Activated naive CD4-positive, alpha-beta T cell treated with anti-CD3 and anti-CD28 coated beads, Interleukin-2, amount 50 U/mL, for 72 hours (primary cell): Measurements from ENCODE around the gene DPYD. TPM values are rescaled to one million over a fixed set of nuclear protein-coding genes. Genes with fewer than 3 reads are reported as not detected.

Source experiments
- ATAC-seq, 2 donors: fragments of 150-1000 bp; cut with Tn5 transposase; 2 replicates each; pipeline ENCODE4 v1.10.0; 2021; ENCODE audit warnings: mild to moderate bottlenecking in 2 of 2, moderate library complexity in 2 of 2
- DNase-seq, 2 donors: peaks; one replicate each; pipeline ENCODE4 v3.0.0; 2021 to 2022; ENCODE audit warnings: low spot score in 2 of 2
- H3K27ac Mint-ChIP-seq, 2 donors: one replicate each; pipeline ENCODE4 v1.8.0; 2022; ENCODE audit warnings: mild to moderate bottlenecking in 2 of 2, mixed read lengths in 2 of 2
- H3K36me3 Mint-ChIP-seq, 2 donors: one replicate each; pipeline ENCODE4 v1.8.0; 2022; ENCODE audit warnings: mixed read lengths in 2 of 2
- H3K9me3 Mint-ChIP-seq, 2 donors: one replicate each; pipeline ENCODE4 v1.8.0; 2022; ENCODE audit warnings: mixed read lengths in 2 of 2
- total RNA-seq, 2 donors: library from RNA; stranded (reverse); gene quantifications; one replicate each; pipeline ENCODE4 v1.2.3, GENCODE V29; 2022

The DPYD gene
- total RNA-seq, 2 donors from 2014 or later: 10.7 to 11.7 TPM

GRCh38 chr1:97164276-97164639 is 756.6 kb downstream of the DPYD start:
- Mint-ChIP-seq H3K36me3 (peaks cover 0 to 25% of the 10 kb centered on the region in 2 donors), H3K9me3 (peaks cover 7% of the 10 kb centered on the region in 2 donors), H3K27ac (no peak overlapping the region)
- no peak for DNase-seq
- no peak for ATAC-seq

DNA sequence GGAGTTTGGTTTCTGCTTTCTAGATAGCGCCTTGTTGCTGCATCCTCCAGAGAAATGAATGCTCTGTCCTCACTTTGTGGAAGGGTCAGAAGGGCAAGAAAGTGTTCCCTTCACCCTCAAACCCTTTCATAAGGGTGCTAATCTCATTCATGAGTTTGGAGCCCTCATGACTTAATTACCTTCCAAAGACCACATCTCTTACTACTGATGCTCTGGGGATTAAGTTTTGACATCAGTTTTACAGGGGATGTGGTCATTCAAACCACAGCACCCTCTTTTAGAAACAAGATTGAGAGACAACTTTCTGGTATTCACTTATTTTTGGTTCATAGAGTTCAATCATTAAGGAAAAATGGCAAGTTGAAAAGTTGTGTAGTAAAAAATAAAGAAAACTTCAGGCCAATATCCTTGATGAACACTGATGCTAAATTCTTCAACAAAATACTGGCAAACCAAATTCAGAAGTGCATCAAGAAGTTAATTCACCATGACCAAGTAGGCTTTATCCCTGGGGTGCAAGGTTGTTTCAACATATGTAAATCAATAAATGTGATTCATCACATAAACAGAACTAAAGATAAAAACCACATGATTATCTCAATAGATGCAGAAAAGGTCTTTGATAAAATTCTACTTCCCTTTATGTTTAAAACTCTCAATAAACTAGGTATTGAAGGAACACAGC is 757.1 kb downstream of the DPYD start:
- no peak for ATAC-seq
- Mint-ChIP-seq H3K27ac (no peak overlapping the region), H3K36me3 (peaks cover 5 to 25% of the 10 kb centered on the region in 2 donors), H3K9me3 (peaks cover 7% of the 10 kb centered on the region in 2 donors)
- DNase-seq: no peak

DNA sequence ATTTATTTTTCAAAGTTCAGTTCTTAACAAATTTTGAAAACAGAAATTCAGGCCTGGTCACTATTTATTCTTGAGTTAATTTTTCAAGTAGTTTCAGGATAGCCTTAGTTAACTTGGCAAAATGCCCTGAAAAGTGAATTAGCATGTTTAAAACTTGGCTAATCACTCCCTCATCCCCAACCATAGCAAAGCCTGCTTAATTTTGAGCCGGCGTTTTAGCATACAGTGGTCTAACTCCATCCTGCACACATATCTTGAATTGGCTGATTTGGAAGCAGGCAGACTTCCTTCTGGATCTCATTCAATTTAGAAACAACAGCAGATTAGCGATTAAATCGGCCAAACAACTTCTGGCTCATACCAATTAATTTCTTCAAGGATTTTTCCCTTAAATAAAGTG is 760.0 kb downstream of the DPYD start:
- H3K36me3 Mint-ChIP-seq: peaks cover 8 to 25% of the 10 kb centered on the region in 2 donors
- ATAC-seq (no peak), DNase-seq (no peak)
- no peak overlapping the region for H3K27ac Mint-ChIP-seq
- H3K9me3 Mint-ChIP-seq: peaks cover 7% of the 10 kb centered on the region in 2 donors

DNA sequence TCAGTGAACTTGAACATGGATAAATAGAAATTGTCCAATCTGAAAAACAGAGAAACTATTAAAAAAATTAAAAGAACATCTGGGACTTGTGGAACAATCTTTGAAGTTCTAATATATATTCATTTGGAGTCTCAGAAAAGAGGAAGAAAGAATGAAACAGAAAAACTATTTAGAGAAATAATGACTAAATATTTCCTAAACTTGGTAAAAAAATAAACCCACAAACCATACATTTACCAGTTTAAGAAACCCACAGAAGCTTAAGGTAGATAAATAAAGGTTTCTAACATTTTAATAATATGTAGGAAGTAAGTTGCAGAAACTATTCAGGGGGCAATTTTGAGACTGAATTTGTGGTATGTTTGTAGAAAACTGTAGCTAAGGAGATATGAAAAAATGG is 761.5 kb downstream of the DPYD start:
- Mint-ChIP-seq H3K27ac (no peak overlapping the region), H3K36me3 (peaks cover 8 to 21% of the 10 kb centered on the region in 2 donors), H3K9me3 (peaks cover 4 to 8% of the 10 kb centered on the region in 2 donors)
- ATAC-seq (no peak), DNase-seq (no peak)

GRCh38 chr1:97158691-97159096 is 762.1 kb downstream of the DPYD start:
- Mint-ChIP-seq H3K36me3 (peaks cover 8 to 14% of the 10 kb centered on the region in 2 donors), H3K27ac (no peak overlapping the region), H3K9me3 (peaks cover 3 to 4% of the 10 kb centered on the region in 2 donors)
- ATAC-seq (no peak), DNase-seq (no peak)

- DNase-seq (no peak), ATAC-seq (no peak)
- H3K27ac Mint-ChIP-seq: no peak overlapping the region
- peaks cover 8 to 14% of the 10 kb centered on the region in 2 donors for H3K36me3 Mint-ChIP-seq
- H3K9me3 Mint-ChIP-seq: peaks cover 0 to 4% of the 10 kb centered on the region in 2 donors
Observed at GRCh38 chr1:97157991-97158390, 762.8 kb downstream of the DPYD start.

GRCh38 chr1:97151651-97152050 is 769.2 kb downstream of the DPYD start:
- H3K36me3 Mint-ChIP-seq: peaks cover 0 to 22% of the 10 kb centered on the region in 2 donors
- H3K27ac Mint-ChIP-seq: no peak overlapping the region
- peaks cover 0 to 4% of the 10 kb centered on the region in 2 donors for H3K9me3 Mint-ChIP-seq
- no peak for DNase-seq
- ATAC-seq: no peak

- ATAC-seq (no peak), DNase-seq (no peak)
- no peaks in the 10 kb centered on the region for H3K9me3 Mint-ChIP-seq
- H3K27ac Mint-ChIP-seq: no peak overlapping the region
- peaks cover 0 to 8% of the 10 kb centered on the region in 2 donors for H3K36me3 Mint-ChIP-seq
Observed at GRCh38 chr1:97145321-97145956, 775.4 kb downstream of the DPYD start.

GRCh38 chr1:97144527-97144926 is 776.3 kb downstream of the DPYD start:
- H3K36me3 Mint-ChIP-seq: peaks cover 0 to 8% of the 10 kb centered on the region in 2 donors
- ATAC-seq (no peak), DNase-seq (no peak)
- H3K9me3 Mint-ChIP-seq: no peaks in the 10 kb centered on the region
- no peak overlapping the region for H3K27ac Mint-ChIP-seq

- Mint-ChIP-seq H3K9me3 (no peaks in the 10 kb centered on the region), H3K36me3 (peaks cover 0 to 8% of the 10 kb centered on the region in 2 donors), H3K27ac (no peak overlapping the region)
- no peak for ATAC-seq
- DNase-seq: no peak
Observed at GRCh38 chr1:97143236-97143882, 777.5 kb downstream of the DPYD start.

- DNase-seq (no peak), ATAC-seq (no peak)
- no peaks in the 10 kb centered on the region for H3K9me3 Mint-ChIP-seq
- H3K27ac Mint-ChIP-seq: no peak overlapping the region
- H3K36me3 Mint-ChIP-seq: no peaks in the 10 kb centered on the region
Observed at GRCh38 chr1:97140611-97141010, 780.2 kb downstream of the DPYD start.

GRCh38 chr1:97139512-97139911 is 781.3 kb downstream of the DPYD start:
- ATAC-seq: no peak
- Mint-ChIP-seq H3K27ac (no peak overlapping the region), H3K36me3 (no peaks in the 10 kb centered on the region), H3K9me3 (no peaks in the 10 kb centered on the region)
- no peak for DNase-seq

DNA sequence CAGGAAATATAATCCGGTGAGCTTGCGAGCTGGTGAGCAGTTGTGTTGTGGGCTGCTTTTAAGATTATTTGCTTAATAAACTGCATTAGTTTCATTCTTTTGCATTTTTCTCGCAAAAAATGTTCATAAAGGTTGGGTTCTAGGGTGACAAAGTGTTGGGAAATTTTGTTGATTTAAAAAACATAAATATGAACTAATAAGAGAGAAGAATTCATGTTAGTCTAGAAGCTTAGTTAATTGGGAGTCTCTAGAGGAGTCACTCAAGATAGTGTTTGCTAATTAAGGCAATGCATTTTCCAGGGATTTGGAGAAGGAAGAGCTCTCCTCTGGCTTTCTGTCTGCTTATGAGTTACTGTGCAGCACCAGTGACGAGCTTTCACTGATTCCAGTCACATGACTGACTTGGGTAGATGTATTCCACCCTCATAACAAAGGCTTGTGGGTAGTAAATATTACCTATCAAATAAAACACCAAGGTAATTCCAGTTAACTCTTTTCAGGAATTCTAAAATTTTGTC is 782.3 kb downstream of the DPYD start:
- no peak for ATAC-seq
- H3K27ac Mint-ChIP-seq: no peak overlapping the region
- DNase-seq: no peak
- H3K9me3 Mint-ChIP-seq: no peaks in the 10 kb centered on the region
- no peaks in the 10 kb centered on the region for H3K36me3 Mint-ChIP-seq

DNA sequence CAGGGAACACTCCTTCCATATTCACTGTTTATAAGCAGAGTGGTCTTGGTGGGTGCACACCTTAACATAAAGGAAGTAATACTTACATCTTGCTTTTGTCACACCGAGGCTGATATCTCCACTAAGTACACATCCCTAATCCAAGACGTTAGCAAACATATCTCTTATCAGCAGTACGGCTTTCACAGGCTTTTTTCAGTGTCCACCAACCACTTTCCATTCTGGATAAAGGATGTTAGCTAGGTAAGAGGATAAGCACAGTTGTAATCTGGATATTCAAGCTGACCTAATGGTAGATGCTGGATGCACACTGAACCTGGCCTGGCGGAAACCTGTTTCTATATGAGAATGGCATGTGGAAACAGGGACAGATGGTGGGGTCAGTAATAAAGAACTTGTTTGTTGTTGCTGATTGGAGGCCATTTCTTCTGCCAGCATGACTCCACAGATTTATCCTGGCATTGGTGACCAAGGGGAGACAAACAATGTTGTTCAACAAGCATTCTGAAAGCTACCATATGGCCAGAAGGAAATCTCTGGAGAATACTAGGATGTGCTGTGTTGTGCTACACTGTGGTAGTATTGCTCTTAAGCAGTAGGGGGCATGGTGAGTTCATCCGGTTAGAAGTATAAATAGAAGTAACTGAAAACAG is 782.8 kb downstream of the DPYD start:
- Mint-ChIP-seq H3K27ac (no peak overlapping the region), H3K36me3 (no peaks in the 10 kb centered on the region), H3K9me3 (no peaks in the 10 kb centered on the region)
- peak in 1 of 2 donors; percentile 3 for DNase-seq
- peak; percentile 69 to 86 for ATAC-seq

DNA sequence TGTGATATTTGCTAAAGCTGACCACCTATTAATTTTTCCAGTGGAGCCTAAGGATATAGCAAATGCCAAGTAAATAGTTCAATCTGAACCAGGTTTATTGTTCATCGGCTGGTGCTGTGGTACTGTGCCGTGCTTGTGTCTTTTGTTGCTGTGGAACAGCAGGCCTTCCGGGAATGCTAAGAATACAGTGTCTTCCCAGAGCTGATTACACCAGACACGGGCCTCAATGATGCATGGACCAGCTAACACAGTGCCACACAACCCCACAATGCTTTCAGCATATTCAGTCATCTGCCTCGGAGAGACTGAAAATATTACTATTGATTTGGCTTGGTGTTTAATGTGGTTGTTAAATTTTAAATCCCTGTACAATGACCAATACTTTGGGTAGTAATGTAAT is 783.8 kb downstream of the DPYD start:
- no peaks in the 10 kb centered on the region for H3K9me3 Mint-ChIP-seq
- ATAC-seq: no peak
- no peak overlapping the region for H3K27ac Mint-ChIP-seq
- no peaks in the 10 kb centered on the region for H3K36me3 Mint-ChIP-seq
- no peak for DNase-seq

- no peaks in the 10 kb centered on the region for H3K9me3 Mint-ChIP-seq
- no peak overlapping the region for H3K27ac Mint-ChIP-seq
- no peaks in the 10 kb centered on the region for H3K36me3 Mint-ChIP-seq
- no peak for ATAC-seq
- DNase-seq: no peak
Observed at GRCh38 chr1:97135972-97136371, 784.9 kb downstream of the DPYD start.

- ATAC-seq (no peak), DNase-seq (no peak)
- H3K27ac Mint-ChIP-seq: no peak overlapping the region
Observed at GRCh38 chr1:97128426-97128825, 792.4 kb downstream of the DPYD start.

More at GRCh38 chr1:97128426-97128825, 792.4 kb downstream of the DPYD start:
- Mint-ChIP-seq H3K9me3 (no peaks in the 10 kb centered on the region), H3K36me3 (peaks cover 0 to 4% of the 10 kb centered on the region in 2 donors)
